WTC11 (cell line): Measurements from ENCODE around the gene UGT1A3. TPM values are rescaled to one million over a fixed set of nuclear protein-coding genes. Genes with fewer than 3 reads are reported as not detected.

Experiments
- ATAC-seq: fragments of 200-7000 bp; cut with Tn5 transposase; 2 replicates; pipeline ENCODE4 v1.10.0; 2021; ENCODE audit warnings: mild to moderate bottlenecking, moderate library complexity
- CTCF ChIA-PET: fragments of 300-600 bp; sonication (Branson Sonifier 250); formaldehyde crosslinking; loops from one replicate; lab custom pipeline; 2021; ENCODE audit warnings: antibody characterized with exemption; lab: Charles Lee
- POLR2A ChIA-PET: fragments of 350-600 bp; sonication (Branson Sonifier 250); formaldehyde crosslinking; loops from one replicate; lab custom pipeline; 2021; ENCODE audit warnings: antibody characterized with exemption; lab: Charles Lee
- DNase-seq: peaks from one replicate; pipeline ENCODE4 v3.0.0; 2021; ENCODE audit warnings: low spot score
- H3K27ac Mint-ChIP-seq: 2 replicates; pipeline ENCODE4 v1.8.0; 2021; ENCODE audit warnings: mixed read lengths
- H3K27me3 Mint-ChIP-seq: 2 replicates; pipeline ENCODE4 v1.8.0; 2021; ENCODE audit warnings: low read depth, mild to moderate bottlenecking, moderate library complexity, mixed read lengths
- H3K36me3 Mint-ChIP-seq: 2 replicates; pipeline ENCODE4 v1.8.0; 2021; ENCODE audit warnings: mixed read lengths
- H3K4me1 Mint-ChIP-seq: 2 replicates; pipeline ENCODE4 v1.8.0; 2022; ENCODE audit warnings: mixed read lengths
- H3K4me3 Mint-ChIP-seq: 2 replicates; pipeline ENCODE4 v1.8.0; 2021; ENCODE audit warnings: mild to moderate bottlenecking, moderate library complexity, mixed read lengths
- H3K9me3 Mint-ChIP-seq: 2 replicates; pipeline ENCODE4 v1.8.0; 2021; ENCODE audit warnings: mixed read lengths
- CDX4 ChIP-seq: fragments of 250-450 bp; sonication (Bioruptor Pico); IDR thresholded peaks from 2 replicates; pipeline ENCODE4 v1.9.0; 2021; ENCODE audit warnings: moderate library complexity, mild to moderate bottlenecking, inconsistent platforms, borderline replicate concordance
- E2F4 ChIP-seq: sonication (generic); formaldehyde crosslinking; IDR thresholded peaks from 2 replicates; pipeline ENCODE4 v1.8.1; 2022; ENCODE audit warnings: low read depth, mild to moderate bottlenecking, moderate library complexity, missing genetic modification reagents, borderline replicate concordance
- EMX1 ChIP-seq: fragments of 250-450 bp; sonication (Bioruptor Pico); IDR thresholded peaks from 2 replicates; pipeline ENCODE4 v1.8.0; 2021; ENCODE audit warnings: mild to moderate bottlenecking
- NR1H2 ChIP-seq: sonication (generic); formaldehyde crosslinking; IDR thresholded peaks from 2 replicates; pipeline ENCODE4 v1.9.0; 2021; ENCODE audit warnings: mild to moderate bottlenecking, moderate library complexity, missing genetic modification reagents
- NR3C1 ChIP-seq: sonication (generic); formaldehyde crosslinking; conservative IDR thresholded peaks from 2 replicates; pipeline ENCODE4 v1.8.1; 2023; ENCODE audit warnings: low read depth, mild to moderate bottlenecking, missing genetic modification reagents
- OVOL2 ChIP-seq: fragments of 250-450 bp; sonication (Bioruptor Pico); IDR thresholded peaks from 2 replicates; pipeline ENCODE4 v1.9.0; 2021; ENCODE audit warnings: mild to moderate bottlenecking, borderline replicate concordance
- RELA ChIP-seq: sonication (generic); formaldehyde crosslinking; IDR thresholded peaks from 2 replicates; pipeline ENCODE4 v1.8.1; 2022; ENCODE audit warnings: missing genetic modification reagents, mild to moderate bottlenecking, borderline replicate concordance
- RORB ChIP-seq: fragments of 250-450 bp; sonication (Bioruptor Pico); IDR thresholded peaks from 2 replicates; pipeline ENCODE4 v1.9.0; 2021; ENCODE audit warnings: mild to moderate bottlenecking
- TCF7 ChIP-seq: sonication (generic); formaldehyde crosslinking; IDR thresholded peaks from 2 replicates; pipeline ENCODE4 v1.8.0; 2022; ENCODE audit warnings: mild to moderate bottlenecking, low read depth, missing genetic modification reagents, moderate library complexity
- ZNF219 ChIP-seq: sonication (generic); formaldehyde crosslinking; IDR thresholded peaks from 2 replicates; pipeline ENCODE4 v1.8.0; 2023; ENCODE audit warnings: missing genetic modification reagents, mild to moderate bottlenecking, borderline replicate concordance
- ZNF512 ChIP-seq: sonication (generic); formaldehyde crosslinking; IDR thresholded peaks from 2 replicates; pipeline ENCODE4 v1.8.1; 2022; ENCODE audit warnings: missing genetic modification reagents, borderline replicate concordance
- total RNA-seq: library from RNA; stranded (reverse); gene quantifications from 3 replicates; pipeline ENCODE4 v1.2.3, GENCODE V29; 2021
- TF ChIP-seq, protein P1 (sequence below): sonication (generic); formaldehyde crosslinking; IDR thresholded peaks from 2 replicates; pipeline ENCODE4 v1.8.0; 2023; ENCODE audit warnings: missing genetic modification reagents
- TF ChIP-seq, protein P2 (sequence below): sonication (generic); formaldehyde crosslinking; IDR thresholded peaks from 2 replicates; pipeline ENCODE4 v1.8.0; 2022; ENCODE audit warnings: mild to moderate bottlenecking, missing genetic modification reagents
- TF ChIP-seq, protein P3 (sequence below): sonication (generic); formaldehyde crosslinking; IDR thresholded peaks from 2 replicates; pipeline ENCODE4 v1.8.1; 2023; ENCODE audit warnings: mild to moderate bottlenecking, missing genetic modification reagents, borderline replicate concordance
- TF ChIP-seq, protein P4 (sequence below): fragments of 250-450 bp; sonication (Bioruptor Pico); IDR thresholded peaks from 2 replicates; pipeline ENCODE4 v2.1.2; 2022; ENCODE audit warnings: mild to moderate bottlenecking, moderate library complexity

UGT1A3 gene
- total RNA-seq, 1 experiment from 2014 or later, result not detected

GRCh38 chr2:233817361-233817911, 88.6 kb downstream of the UGT1A3 start:
- ChIA-PET CTCF (no interaction called here), POLR2A (no interaction called here)
- TF ChIP-seq CDX4 (CRISPR knock-in tag) (no peak), ZNF512 (CRISPR knock-in tag) (no peak), RORB (no peak), EMX1 (CRISPR knock-in tag) (no peak), ZNF219 (CRISPR knock-in tag) (no peak), E2F4 (no peak), OVOL2 (CRISPR knock-in tag) (no peak), TCF7 (CRISPR knock-in tag) (no peak), RELA (CRISPR knock-in tag) (no peak), NR1H2 (CRISPR knock-in tag) (no peak), NR3C1 (CRISPR knock-in tag) (no peak)
- TF ChIP-seq, protein P1, sequence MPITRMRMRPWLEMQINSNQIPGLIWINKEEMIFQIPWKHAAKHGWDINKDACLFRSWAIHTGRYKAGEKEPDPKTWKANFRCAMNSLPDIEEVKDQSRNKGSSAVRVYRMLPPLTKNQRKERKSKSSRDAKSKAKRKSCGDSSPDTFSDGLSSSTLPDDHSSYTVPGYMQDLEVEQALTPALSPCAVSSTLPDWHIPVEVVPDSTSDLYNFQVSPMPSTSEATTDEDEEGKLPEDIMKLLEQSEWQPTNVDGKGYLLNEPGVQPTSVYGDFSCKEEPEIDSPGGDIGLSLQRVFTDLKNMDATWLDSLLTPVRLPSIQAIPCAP (CRISPR knock-in tag), result no peak
- TF ChIP-seq, protein P2, sequence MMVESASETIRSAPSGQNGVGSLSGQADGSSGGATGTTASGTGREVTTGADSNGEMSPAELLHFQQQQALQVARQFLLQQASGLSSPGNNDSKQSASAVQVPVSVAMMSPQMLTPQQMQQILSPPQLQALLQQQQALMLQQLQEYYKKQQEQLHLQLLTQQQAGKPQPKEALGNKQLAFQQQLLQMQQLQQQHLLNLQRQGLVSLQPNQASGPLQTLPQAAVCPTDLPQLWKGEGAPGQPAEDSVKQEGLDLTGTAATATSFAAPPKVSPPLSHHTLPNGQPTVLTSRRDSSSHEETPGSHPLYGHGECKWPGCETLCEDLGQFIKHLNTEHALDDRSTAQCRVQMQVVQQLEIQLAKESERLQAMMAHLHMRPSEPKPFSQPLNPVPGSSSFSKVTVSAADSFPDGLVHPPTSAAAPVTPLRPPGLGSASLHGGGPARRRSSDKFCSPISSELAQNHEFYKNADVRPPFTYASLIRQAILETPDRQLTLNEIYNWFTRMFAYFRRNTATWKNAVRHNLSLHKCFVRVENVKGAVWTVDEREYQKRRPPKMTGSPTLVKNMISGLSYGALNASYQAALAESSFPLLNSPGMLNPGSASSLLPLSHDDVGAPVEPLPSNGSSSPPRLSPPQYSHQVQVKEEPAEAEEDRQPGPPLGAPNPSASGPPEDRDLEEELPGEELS (CRISPR knock-in tag), result no peak
- TF ChIP-seq, protein P3, sequence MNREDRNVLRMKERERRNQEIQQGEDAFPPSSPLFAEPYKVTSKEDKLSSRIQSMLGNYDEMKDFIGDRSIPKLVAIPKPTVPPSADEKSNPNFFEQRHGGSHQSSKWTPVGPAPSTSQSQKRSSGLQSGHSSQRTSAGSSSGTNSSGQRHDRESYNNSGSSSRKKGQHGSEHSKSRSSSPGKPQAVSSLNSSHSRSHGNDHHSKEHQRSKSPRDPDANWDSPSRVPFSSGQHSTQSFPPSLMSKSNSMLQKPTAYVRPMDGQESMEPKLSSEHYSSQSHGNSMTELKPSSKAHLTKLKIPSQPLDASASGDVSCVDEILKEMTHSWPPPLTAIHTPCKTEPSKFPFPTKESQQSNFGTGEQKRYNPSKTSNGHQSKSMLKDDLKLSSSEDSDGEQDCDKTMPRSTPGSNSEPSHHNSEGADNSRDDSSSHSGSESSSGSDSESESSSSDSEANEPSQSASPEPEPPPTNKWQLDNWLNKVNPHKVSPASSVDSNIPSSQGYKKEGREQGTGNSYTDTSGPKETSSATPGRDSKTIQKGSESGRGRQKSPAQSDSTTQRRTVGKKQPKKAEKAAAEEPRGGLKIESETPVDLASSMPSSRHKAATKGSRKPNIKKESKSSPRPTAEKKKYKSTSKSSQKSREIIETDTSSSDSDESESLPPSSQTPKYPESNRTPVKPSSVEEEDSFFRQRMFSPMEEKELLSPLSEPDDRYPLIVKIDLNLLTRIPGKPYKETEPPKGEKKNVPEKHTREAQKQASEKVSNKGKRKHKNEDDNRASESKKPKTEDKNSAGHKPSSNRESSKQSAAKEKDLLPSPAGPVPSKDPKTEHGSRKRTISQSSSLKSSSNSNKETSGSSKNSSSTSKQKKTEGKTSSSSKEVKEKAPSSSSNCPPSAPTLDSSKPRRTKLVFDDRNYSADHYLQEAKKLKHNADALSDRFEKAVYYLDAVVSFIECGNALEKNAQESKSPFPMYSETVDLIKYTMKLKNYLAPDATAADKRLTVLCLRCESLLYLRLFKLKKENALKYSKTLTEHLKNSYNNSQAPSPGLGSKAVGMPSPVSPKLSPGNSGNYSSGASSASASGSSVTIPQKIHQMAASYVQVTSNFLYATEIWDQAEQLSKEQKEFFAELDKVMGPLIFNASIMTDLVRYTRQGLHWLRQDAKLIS (CRISPR knock-in tag), result no peak
- TF ChIP-seq, protein P4, sequence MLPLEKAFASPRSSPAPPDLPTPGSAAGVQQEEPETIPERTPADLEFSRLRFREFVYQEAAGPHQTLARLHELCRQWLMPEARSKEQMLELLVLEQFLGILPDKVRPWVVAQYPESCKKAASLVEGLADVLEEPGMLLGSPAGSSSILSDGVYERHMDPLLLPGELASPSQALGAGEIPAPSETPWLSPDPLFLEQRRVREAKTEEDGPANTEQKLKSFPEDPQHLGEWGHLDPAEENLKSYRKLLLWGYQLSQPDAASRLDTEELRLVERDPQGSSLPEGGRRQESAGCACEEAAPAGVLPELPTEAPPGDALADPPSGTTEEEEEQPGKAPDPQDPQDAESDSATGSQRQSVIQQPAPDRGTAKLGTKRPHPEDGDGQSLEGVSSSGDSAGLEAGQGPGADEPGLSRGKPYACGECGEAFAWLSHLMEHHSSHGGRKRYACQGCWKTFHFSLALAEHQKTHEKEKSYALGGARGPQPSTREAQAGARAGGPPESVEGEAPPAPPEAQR (CRISPR knock-in tag), result no peak
- Mint-ChIP-seq H3K36me3 (no peaks in the 10 kb centered on the region), H3K27me3 (no peaks in the 10 kb centered on the region), H3K4me1 (no peaks in the 10 kb centered on the region), H3K9me3 (peaks cover 7% of the 10 kb centered on the region; the same call in 1 of the 2 replicates), H3K27ac (no peak overlapping the region), H3K4me3 (no peak overlapping the region)
- ATAC-seq (no peak), DNase-seq (no peak)
